Urothelium cell line (cell line): ENCODE measurements around the gene HELB.

Experiments used
- DNase-seq: peaks from one replicate; pipeline ENCODE4 v3.0.0; 2011; ENCODE audit warnings: low spot score, mixed read lengths
- FAIRE-seq: peaks from 2 replicates; lab custom pipeline; 2011; peaks lifted over from hg19 to GRCh38; lab: Jason Lieb, UNC

Gene HELB

GRCh38 chr12:66301944-66302826 is at the start of gene HELB:
HELB (plus strand) TSS chr12:66302493; CDS start chr12:66302604, 111 bp downstream.
- DNase-seq (peak; percentile 96), FAIRE-seq (peak; percentile 75)

DNA sequence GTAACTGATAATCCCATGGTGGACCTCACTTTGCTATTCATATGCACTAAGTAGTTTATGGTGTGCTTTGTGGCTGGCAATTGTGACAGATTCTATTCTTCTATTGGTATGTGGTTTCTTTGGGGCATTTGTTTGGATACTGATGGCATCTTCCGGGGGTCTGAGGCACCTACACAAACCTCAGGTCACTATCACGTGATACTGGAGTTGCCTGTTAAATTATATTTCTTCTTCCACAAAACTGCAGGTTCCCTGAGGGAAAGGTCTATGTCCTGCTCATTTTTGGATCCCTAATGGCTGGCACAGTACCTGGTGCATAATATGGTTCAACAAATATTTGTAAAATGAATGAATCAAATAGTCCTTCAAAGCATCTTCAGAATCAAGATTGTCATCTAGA is 49.5 kb upstream of the HELB start:
- no peak for DNase-seq
- FAIRE-seq = no peak

DNA sequence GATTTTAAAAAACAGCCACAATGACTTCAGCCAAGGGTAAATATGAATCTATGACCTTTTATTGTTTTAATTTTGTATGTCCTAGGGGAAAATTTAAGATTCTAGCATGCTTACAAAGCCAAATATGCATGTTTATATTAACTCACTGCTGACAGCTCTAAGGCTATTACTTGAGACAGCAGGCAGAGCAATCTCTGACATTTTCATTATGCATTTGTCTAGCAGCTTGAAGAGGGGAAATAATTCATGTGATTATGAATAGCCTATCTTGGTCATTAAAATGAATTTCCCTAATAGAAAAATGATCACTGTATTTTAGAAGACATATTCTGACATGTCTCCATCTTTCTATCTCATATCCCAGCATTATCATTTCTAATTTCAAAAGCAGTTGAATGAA is 46.6 kb upstream of the HELB start:
- FAIRE-seq (no peak), DNase-seq (no peak)

DNA sequence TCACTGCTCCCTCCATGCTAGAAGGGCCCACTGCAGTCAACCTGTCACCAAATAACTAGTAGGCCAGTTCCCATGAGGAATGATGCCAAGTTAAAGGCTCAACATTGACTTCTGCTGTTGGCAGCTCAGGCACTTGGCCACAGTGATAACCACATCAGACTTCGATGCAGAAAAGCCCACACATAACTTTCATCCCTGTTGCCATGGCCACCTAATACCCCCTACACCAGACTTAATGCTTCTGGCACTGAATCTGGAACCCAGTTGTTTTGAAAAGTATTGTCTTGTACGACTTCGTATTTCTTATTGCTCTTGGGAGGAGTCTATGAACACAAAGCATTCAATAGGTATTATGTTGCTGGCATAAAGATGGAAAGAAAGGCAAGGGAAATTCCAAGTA is 44.3 kb upstream of the HELB start:
- DNase-seq (no peak), FAIRE-seq (no peak)

- FAIRE-seq (no peak), DNase-seq (no peak)
Observed at GRCh38 chr12:66262737-66263136, 39.6 kb upstream of the HELB start.

GRCh38 chr12:66268562-66268961 is 33.7 kb upstream of the HELB start:
- DNase-seq = no peak
- FAIRE-seq = no peak

DNA sequence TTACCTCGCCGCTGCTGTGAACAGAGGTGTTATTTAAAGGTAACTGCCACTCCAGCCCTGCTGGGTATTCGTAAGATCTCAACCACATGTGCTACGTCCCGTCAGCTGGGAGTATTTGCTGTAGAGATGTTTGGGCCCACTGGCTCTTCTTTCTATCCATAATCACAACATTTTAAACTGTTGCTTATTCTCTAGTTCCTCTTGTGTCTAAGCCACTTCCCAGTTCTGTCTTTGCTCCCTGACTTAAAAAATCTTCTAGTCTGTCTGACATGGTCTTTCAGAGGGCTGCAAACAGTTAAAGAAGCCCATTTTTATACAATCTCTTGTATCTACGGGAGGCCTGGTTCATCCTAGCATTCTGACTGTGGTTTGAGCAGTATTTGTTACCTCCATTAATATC is 33.2 kb upstream of the HELB start:
- DNase-seq (no peak), FAIRE-seq (no peak)

GRCh38 chr12:66269757-66270383 is 32.4 kb upstream of the HELB start:
- FAIRE-seq (no peak), DNase-seq (peak; percentile 54)

- DNase-seq = no peak
- FAIRE-seq = no peak
Observed at GRCh38 chr12:66270613-66271012, 31.7 kb upstream of the HELB start.

GRCh38 chr12:66272650-66273049 is 29.6 kb upstream of the HELB start:
- no peak for FAIRE-seq

GRCh38 chr12:66273147-66273546 is 29.1 kb upstream of the HELB start:
- DNase-seq (no peak), FAIRE-seq (no peak)

More at GRCh38 chr12:66272650-66273049, 29.6 kb upstream of the HELB start:
- no peak for DNase-seq

GRCh38 chr12:66275040-66275439 is 27.3 kb upstream of the HELB start:
- DNase-seq = no peak
- no peak for FAIRE-seq

GRCh38 chr12:66279123-66279712 is 23.1 kb upstream of the HELB start:
- peak; percentile 22 for DNase-seq

DNA sequence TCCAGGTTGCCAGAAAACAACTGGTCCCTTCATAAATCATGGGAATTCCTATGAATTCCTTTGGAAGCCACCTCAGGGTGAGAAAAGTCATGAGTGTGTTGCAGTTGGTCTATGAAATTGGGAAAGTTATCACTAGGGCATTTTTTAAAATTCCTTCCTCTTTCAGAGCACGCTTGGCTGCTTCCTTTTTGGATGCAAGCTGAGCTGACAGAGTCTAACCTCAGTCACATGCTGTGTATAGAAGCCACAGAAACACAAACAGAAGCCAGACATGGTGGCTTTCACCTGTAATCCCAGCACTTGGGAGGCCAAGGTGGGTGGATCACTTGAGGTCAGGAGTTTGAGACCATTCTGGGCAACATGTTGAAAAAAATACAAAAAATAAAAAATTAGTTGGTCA is 21.7 kb upstream of the HELB start:
- FAIRE-seq (no peak), DNase-seq (no peak)

More at GRCh38 chr12:66279123-66279712, 23.1 kb upstream of the HELB start:
- FAIRE-seq = no peak

DNA sequence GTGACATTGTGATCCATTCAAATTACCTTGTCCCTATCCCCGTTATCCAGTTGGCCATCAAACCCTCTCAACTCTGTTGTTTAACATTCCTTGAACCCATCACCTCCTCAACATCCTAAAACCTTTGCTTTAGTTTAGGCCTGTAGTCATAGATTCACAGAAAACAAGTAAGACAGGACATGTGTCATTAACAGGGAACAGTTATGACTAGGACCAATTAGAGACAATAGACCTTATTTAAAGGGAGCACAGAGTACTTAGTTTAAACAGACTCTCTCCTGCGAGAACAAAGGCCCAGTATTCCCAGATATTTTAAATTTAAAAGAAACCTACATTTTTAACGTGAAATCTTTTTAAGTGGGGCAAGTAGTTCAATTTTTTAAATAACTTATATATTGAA is 20.0 kb upstream of the HELB start:
- FAIRE-seq (no peak), DNase-seq (no peak)

- FAIRE-seq (no peak), DNase-seq (no peak)
Observed at GRCh38 chr12:66287275-66287674, 15.0 kb upstream of the HELB start.

GRCh38 chr12:66288121-66288520 is 14.2 kb upstream of the HELB start:
- FAIRE-seq = no peak
- DNase-seq = no peak

- FAIRE-seq = no peak
- DNase-seq = no peak
Observed at GRCh38 chr12:66289485-66289884, 12.8 kb upstream of the HELB start.

DNA sequence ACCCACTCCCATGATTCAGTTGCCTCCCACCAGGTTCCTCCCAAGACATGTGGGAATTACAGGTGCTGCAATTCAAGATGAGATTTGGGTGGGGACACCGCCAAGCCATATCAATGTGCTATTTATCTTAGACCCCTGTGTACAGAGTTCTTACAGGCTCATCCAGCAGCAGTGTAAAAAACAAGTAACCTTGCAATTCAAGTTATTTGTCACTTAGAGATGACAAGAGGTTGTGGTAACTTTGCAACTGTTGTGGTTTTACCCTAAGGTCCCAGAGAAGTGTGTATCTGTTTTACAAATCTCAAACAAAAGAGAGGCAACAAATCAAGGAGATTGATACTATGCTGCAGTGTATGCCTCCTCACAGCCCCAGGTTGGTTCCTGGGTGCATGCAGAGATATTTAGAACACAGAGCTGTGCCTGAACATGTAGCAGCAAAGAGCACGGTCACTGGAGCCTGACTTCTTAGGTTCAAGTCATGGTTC is 11.5 kb upstream of the HELB start:
- DNase-seq (no peak), FAIRE-seq (no peak)

- FAIRE-seq = no peak
- no peak for DNase-seq
Observed at GRCh38 chr12:66296176-66296683, 6.1 kb upstream of the HELB start.

GRCh38 chr12:66297080-66297479 is 5.2 kb upstream of the HELB start:
- no peak for FAIRE-seq
- no peak for DNase-seq
